WERI-Rb-1 (cell line): ENCODE data around the gene SHD.
"Not testable (repeated sequence)": the region's sequence is repeated elsewhere in the genome, so short reads cannot be mapped to it uniquely, and the experiment has no call there.

ENCODE experiments used
- DNase-seq: peaks from one replicate; pipeline ENCODE4 v3.0.0-alpha.2; 2020
- H3K27ac ChIP-seq: fragments of 250-450 bp; sonication (Bioruptor Pico); 2 replicates; pipeline ENCODE4 v1.5.1; 2020; ENCODE audit warnings: mild to moderate bottlenecking, moderate library complexity
- H3K27me3 ChIP-seq: fragments of 250-450 bp; sonication (Bioruptor Pico); 2 replicates; pipeline ENCODE4 v1.5.1; 2021; ENCODE audit warnings: mild to moderate bottlenecking, low read depth, moderate library complexity; ENCODE audit not compliant: insufficient read depth, severe bottlenecking
- H3K36me3 ChIP-seq: fragments of 250-450 bp; sonication (Bioruptor Pico); 2 replicates; pipeline ENCODE4 v1.5.1; 2020; ENCODE audit warnings: mild to moderate bottlenecking, moderate library complexity
- H3K4me3 ChIP-seq: 2 replicates; pipeline ENCODE4 v1.5.1; 2011; ENCODE audit warnings: low read depth, mild to moderate bottlenecking, control low read depth, low read length
- H3K9me3 ChIP-seq: fragments of 250-450 bp; sonication (Bioruptor Pico); 2 replicates; pipeline ENCODE4 v1.5.1; 2021; ENCODE audit warnings: mild to moderate bottlenecking, moderate library complexity; ENCODE audit not compliant: severe bottlenecking
- CTCF ChIP-seq: IDR thresholded peaks from 2 replicates; pipeline ENCODE4 v1.5.1; 2011; ENCODE audit warnings: low read depth, mild to moderate bottlenecking, control low read depth, inconsistent platforms, low read length

Gene SHD

GRCh38 chr19:4272894-4273293 lies 6.2 kb upstream of the SHD start:
- Histone ChIP-seq H3K27me3 (no peaks in the 10 kb centered on the region), H3K36me3 (peaks cover 13% of the 10 kb centered on the region), H3K27ac (no peak overlapping the region), H3K4me3 (no peak overlapping the region), H3K9me3 (no peaks in the 10 kb centered on the region)
- DNase-seq = no peak
- no peak for TF ChIP-seq CTCF

GRCh38 chr19:4274321-4274686 lies 4.8 kb upstream of the SHD start:
- not testable (repeated sequence) for H3K27ac ChIP-seq, H3K9me3 ChIP-seq, H3K4me3 ChIP-seq, DNase-seq, H3K27me3 ChIP-seq, H3K36me3 ChIP-seq

- Histone ChIP-seq H3K36me3 (no peaks in the 10 kb centered on the region), H3K27ac (peak overlapping the region; percentile 39), H3K4me3 (no peak overlapping the region), H3K9me3 (no peaks in the 10 kb centered on the region), H3K27me3 (no peaks in the 10 kb centered on the region)
- DNase-seq = peak; percentile 49
- no peak for TF ChIP-seq CTCF
These were observed 1.8 kb upstream of the SHD start for GRCh38 chr19:4277191-4277696.

- no peaks in the 10 kb centered on the region for H3K27me3 ChIP-seq
- H3K9me3 ChIP-seq = no peaks in the 10 kb centered on the region
- no peak for TF ChIP-seq CTCF
- no peak overlapping the region for H3K4me3 ChIP-seq
- peaks cover 3% of the 10 kb centered on the region; the same call in 1 of the 2 replicates for H3K36me3 ChIP-seq
- peak overlapping the region; percentile 62 for H3K27ac ChIP-seq
- no peak for DNase-seq
These were observed 1.1 kb upstream of the SHD start for GRCh38 chr19:4278010-4278409.

GRCh38 chr19:4279267-4279529 lies 132 bp downstream of the SHD start:
- no peak for TF ChIP-seq CTCF
- Histone ChIP-seq H3K4me3 (peak overlapping the region; percentile 62), H3K9me3 (no peaks in the 10 kb centered on the region), H3K36me3 (peaks cover 7% of the 10 kb centered on the region; the same call in 1 of the 2 replicates), H3K27ac (peak overlapping the region; percentile 76), H3K27me3 (no peaks in the 10 kb centered on the region)
- no peak for DNase-seq

- TF ChIP-seq CTCF = peak; percentile 27; the same call in 1 of the 2 replicates
- H3K4me3 ChIP-seq = peak overlapping the region; percentile 62
- peaks cover 7% of the 10 kb centered on the region; the same call in 1 of the 2 replicates for H3K36me3 ChIP-seq
- H3K9me3 ChIP-seq = no peaks in the 10 kb centered on the region
- no peaks in the 10 kb centered on the region for H3K27me3 ChIP-seq
- H3K27ac ChIP-seq = peak overlapping the region; percentile 76
- peak; percentile 24 for DNase-seq
These were observed 710 bp downstream of the SHD start for GRCh38 chr19:4279530-4280422.
